Measurements from ENCODE around the gene MUC5AC.

- no peak for TF ChIP-seq HMGXB4 (CRISPR knock-in tag; IDR thresholded peaks at IDR 0.05; ENCODE audit: borderline replicate concordance in 1 of 2, low read depth in 1 of 2)
- no peak for TF ChIP-seq ZNF17 (CRISPR knock-in tag; IDR thresholded peaks at IDR 0.05)
Measured at GRCh38 chr11:1205121-1205986, 47.6 kb downstream of the MUC5AC start.

Data from HepG2 (cell line).